GM23338 (cell line): ENCODE measurements around the gene CAMTA1. TPM values are rescaled to one million over a fixed set of nuclear protein-coding genes. Genes with fewer than 3 reads are reported as not detected.

Experiments used
- CREB1 ChIP-seq: fragments of 250-450 bp; sonication (Bioruptor Pico); IDR thresholded peaks from 2 replicates; pipeline ENCODE4 v1.5.0; 2020; ENCODE audit warnings: low read depth, mild to moderate bottlenecking, moderate library complexity
- CTCF ChIP-seq, 2 experiments: fragments of 200-600 bp in 1 of 2; sonication (generic) in 1 of 2; conservative IDR thresholded peaks; 2 replicates each; pipeline versions ENCODE4 v1.5.1 to v1.6.1; 2016 to 2017; ENCODE audit warnings: antibody characterized with exemption in 2 of 2, low read depth in 2 of 2, mild to moderate bottlenecking in 2 of 2, moderate library complexity in 1 of 2
- ETS1 ChIP-seq: IDR thresholded peaks from 2 replicates; pipeline ENCODE4 v1.6.1; 2016; ENCODE audit warnings: antibody characterized with exemption
- JUNB ChIP-seq: IDR thresholded peaks from one replicate; pipeline ENCODE4 v1.6.1; 2016; ENCODE audit warnings: antibody characterized with exemption; ENCODE audit not compliant: unreplicated experiment
- STAT1 ChIP-seq: IDR thresholded peaks from one replicate; pipeline ENCODE4 v1.6.1; 2016; ENCODE audit warnings: antibody characterized with exemption; ENCODE audit not compliant: unreplicated experiment
- ZNF331 ChIP-seq: fragments of 250-450 bp; sonication (Bioruptor Pico); IDR thresholded peaks from 2 replicates; pipeline ENCODE4 v1.5.0; 2020; ENCODE audit warnings: low read depth, mild to moderate bottlenecking, moderate library complexity
- ZNF462 ChIP-seq: fragments of 250-450 bp; sonication (Bioruptor Pico); IDR thresholded peaks from 2 replicates; pipeline ENCODE4 v1.5.0; 2020; ENCODE audit warnings: mild to moderate bottlenecking, moderate library complexity
- polyA plus RNA-seq: library from polyadenylated mRNA; unstranded; fragments of >200 nt; fragmentation: Nextera tagmentation; extraction: Ambion mirVana; gene quantifications from 2 replicates; pipeline ENCODE4 v1.2.1, GENCODE V29; 2016
- total RNA-seq: library from RNA; depleted of rRNA; stranded (reverse); fragments of >200 nt; shearing (Covaris generic); gene quantifications from 2 replicates; pipeline ENCODE4 v1.2.3, GENCODE V29; 2014

Gene CAMTA1
- total and polyA plus RNA-seq, 2 experiments from 2014 or later = 115 to 519 TPM

GRCh38 chr1:7371926-7372325 is 586.7 kb downstream of the CAMTA1 start (continued):
- TF ChIP-seq ZNF462 (no peak), JUNB (no peak), CREB1 (CRISPR knock-in tag) (no peak), CTCF (conservative IDR thresholded peaks at IDR 0.05; ENCODE audit: low read depth in 2 of 2) (no peak), ETS1 (no peak), STAT1 (no peak), ZNF331 (CRISPR knock-in tag) (no peak)
